Progenitor cell of endocrine pancreas (in vitro differentiated cells): ENCODE measurements around the gene SCFD2. TPM values are rescaled to one million over a fixed set of nuclear protein-coding genes. Genes with fewer than 3 reads are reported as not detected.

ENCODE experiments used
- DNase-seq: peaks from one replicate; pipeline ENCODE4 v3.0.0; 2021; ENCODE audit warnings: low spot score; ENCODE audit not compliant: unreplicated experiment
- H3K27ac Mint-ChIP-seq: 2 replicates; pipeline ENCODE4 v1.8.0; 2021; ENCODE audit warnings: mild to moderate bottlenecking, moderate library complexity, mixed read lengths
- H3K27me3 Mint-ChIP-seq: 2 replicates; pipeline ENCODE4 v1.8.0; 2021; ENCODE audit warnings: mixed read lengths
- H3K36me3 Mint-ChIP-seq: 2 replicates; pipeline ENCODE4 v1.8.0; 2022; ENCODE audit warnings: mixed read lengths; ENCODE audit not compliant: insufficient read depth
- H3K4me1 Mint-ChIP-seq: 2 replicates; pipeline ENCODE4 v1.8.0; 2021; ENCODE audit warnings: low read depth, mixed read lengths
- H3K4me3 Mint-ChIP-seq: 2 replicates; pipeline ENCODE4 v1.8.0; 2021; ENCODE audit warnings: low read depth, mild to moderate bottlenecking, moderate library complexity, mixed read lengths
- H3K9me3 Mint-ChIP-seq: 2 replicates; pipeline ENCODE4 v1.8.0; 2021; ENCODE audit warnings: low read depth, mixed read lengths
- CTCF ChIP-seq: fragments of 200-600 bp; sonication (generic); IDR thresholded peaks from one replicate; pipeline ENCODE4 v1.5.0; 2021; ENCODE audit warnings: antibody characterized with exemption, mild to moderate bottlenecking; ENCODE audit not compliant: unreplicated experiment
- total RNA-seq: library from RNA; stranded (reverse); gene quantifications from 2 replicates; pipeline ENCODE4 v1.2.1, GENCODE V29; 2021

The SCFD2 gene
- total RNA-seq, 1 donor from 2014 or later = 12.5 TPM

DNA sequence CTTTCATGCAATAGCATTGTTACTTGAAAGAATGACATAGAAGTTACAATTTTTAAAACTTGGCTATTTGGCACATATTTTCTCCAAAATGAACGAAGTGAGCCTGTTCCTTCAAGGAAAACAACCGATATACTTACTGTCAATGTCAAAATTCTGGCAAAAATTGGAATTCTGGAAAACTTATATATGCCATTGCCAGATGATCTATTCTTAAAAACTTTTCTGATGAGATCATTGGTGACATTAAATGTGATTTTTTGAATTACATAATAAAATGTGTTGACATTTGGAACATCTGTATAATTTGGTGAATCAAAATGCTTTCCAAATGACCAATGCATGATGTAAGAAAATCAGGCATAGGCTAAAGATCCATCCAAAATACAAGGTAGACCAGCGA, 209.0 kb downstream of the SCFD2 start:
- peaks cover 2% of the 10 kb centered on the region for H3K36me3 Mint-ChIP-seq
- no peak for DNase-seq
- H3K4me1 Mint-ChIP-seq = peaks cover 5% of the 10 kb centered on the region
- no peak for TF ChIP-seq CTCF
- no peak overlapping the region for H3K27ac Mint-ChIP-seq
- no peaks in the 10 kb centered on the region for H3K27me3 Mint-ChIP-seq
- peaks cover 11% of the 10 kb centered on the region for H3K9me3 Mint-ChIP-seq
- no peak overlapping the region for H3K4me3 Mint-ChIP-seq

DNA sequence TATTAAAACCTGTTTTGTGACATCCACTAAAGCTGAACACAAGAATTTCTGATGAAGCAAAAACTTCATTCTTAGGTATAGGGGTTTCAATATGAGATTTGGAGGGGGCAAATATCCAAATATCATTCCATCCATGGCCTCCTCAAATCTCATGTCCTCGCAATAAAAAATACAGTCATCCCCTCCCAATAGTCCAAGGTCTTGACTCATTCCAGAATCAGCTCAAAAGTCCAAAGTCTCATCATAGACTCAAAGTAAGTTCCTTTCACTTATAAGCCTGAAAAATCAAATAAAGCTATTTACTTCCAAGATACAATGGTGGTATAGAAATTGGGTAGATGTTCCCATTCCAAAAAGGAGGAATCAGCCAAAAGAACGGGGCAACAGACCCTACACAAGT, 213.4 kb downstream of the SCFD2 start:
- Mint-ChIP-seq H3K27ac (no peak overlapping the region), H3K4me3 (no peak overlapping the region), H3K27me3 (no peaks in the 10 kb centered on the region), H3K9me3 (peaks cover 11% of the 10 kb centered on the region), H3K4me1 (peaks cover 8% of the 10 kb centered on the region), H3K36me3 (peaks cover 4% of the 10 kb centered on the region)
- no peak for DNase-seq
- TF ChIP-seq CTCF = no peak

DNA sequence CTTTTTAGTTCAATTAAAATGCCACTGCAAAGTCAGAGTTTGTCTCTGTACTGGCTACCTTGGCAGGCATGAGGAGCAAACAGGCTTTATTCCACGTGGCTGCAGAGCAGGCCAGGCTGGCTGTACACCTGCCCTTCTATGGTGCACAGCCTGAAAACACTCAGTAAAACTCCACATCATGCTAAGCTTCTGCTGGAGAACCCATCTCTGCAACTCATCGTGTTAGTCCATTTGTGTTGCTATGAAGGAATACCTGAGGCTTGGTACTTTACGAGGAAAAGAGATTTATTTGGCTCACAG, 214.4 kb downstream of the SCFD2 start:
- Mint-ChIP-seq H3K9me3 (peaks cover 11% of the 10 kb centered on the region), H3K27ac (no peak overlapping the region), H3K36me3 (peaks cover 4% of the 10 kb centered on the region), H3K4me1 (peaks cover 8% of the 10 kb centered on the region), H3K4me3 (no peak overlapping the region), H3K27me3 (no peaks in the 10 kb centered on the region)
- DNase-seq = no peak
- TF ChIP-seq CTCF = no peak

GRCh38 chr4:53150631-53151488, 215.0 kb downstream of the SCFD2 start:
- Mint-ChIP-seq H3K9me3 (peaks cover 11% of the 10 kb centered on the region), H3K4me1 (peaks cover 8% of the 10 kb centered on the region), H3K27me3 (no peaks in the 10 kb centered on the region), H3K36me3 (peaks cover 4% of the 10 kb centered on the region), H3K27ac (no peak overlapping the region), H3K4me3 (no peak overlapping the region)
- no peak for DNase-seq
- no peak for TF ChIP-seq CTCF

GRCh38 chr4:53147711-53148110, 218.2 kb downstream of the SCFD2 start:
- TF ChIP-seq CTCF = no peak

More at GRCh38 chr4:53147711-53148110, 218.2 kb downstream of the SCFD2 start:
- Mint-ChIP-seq H3K9me3 (no peaks in the 10 kb centered on the region), H3K4me3 (no peak overlapping the region), H3K4me1 (peaks cover 8% of the 10 kb centered on the region), H3K27me3 (no peaks in the 10 kb centered on the region), H3K27ac (no peak overlapping the region), H3K36me3 (peaks cover 1% of the 10 kb centered on the region)
- no peak for DNase-seq
